Left ventricle myocardium superior (tissue), 1 donor: ENCODE data around the gene NACA. TPM values are rescaled to one million over a fixed set of nuclear protein-coding genes. Genes with fewer than 3 reads are reported as not detected.
"Not testable (repeated sequence)": the region's sequence is repeated elsewhere in the genome, so short reads cannot be mapped to it uniquely, and the experiment has no call there.

ENCODE experiments used
- ATAC-seq: fragments of 200-7000 bp; cut with Tn5 transposase; one replicate; pipeline ENCODE4 v1.9.1; 2020; ENCODE audit warnings: mild to moderate bottlenecking, moderate library complexity
- DNase-seq: peaks from one replicate; pipeline ENCODE4 v3.0.0-alpha.2; 2020
- intact Hi-C: fragments of 100-400 bp; cut with micrococcal nuclease; formaldehyde crosslinking; loops from one replicate; pipeline ENCODE4 v1.11.0; 2022
- long read RNA-seq: library from polyadenylated mRNA; unstranded; transcript quantifications from one replicate; pipeline ENCODE4 v2.0.0, GENCODE V29; 2021
- total RNA-seq: library from RNA; stranded (reverse); fragmentation: NEBNext Ultra II Directional; extraction: Animal tissue kit (Norgen Biotek cat#: 25700); gene quantifications from one replicate; pipeline ENCODE4 v1.2.1, GENCODE V29; 2021
- donor health status: DM: no; HTN: yes; CAD: no; lungs with severe emphysema.

NACA gene
- total RNA-seq: 540 TPM
- long read RNA-seq, transcript NACA-204 (8 exons, 802 nt): minor isoform, 9 of 325 reads
- long read RNA-seq, transcript NACA-202 (8 exons, 1,059 nt): minor isoform, 20 of 325 reads
- long read RNA-seq, transcript NACA-201 (8 exons, 2,690 nt): major isoform, 156 of 325 reads
- long read RNA-seq, partial matches to known transcripts: 136 of 325 reads
- long read RNA-seq, other reads (novel, unspliced or antisense): 4 of 325 reads

- intact Hi-C loops: no loop called here
- peak; percentile 96 for ATAC-seq
- peak; percentile 99 for DNase-seq
Observed at GRCh38 chr12:56724972-56725722, at the start of gene NACA. Gene NACA, minus strand, starts transcription at chr12:56725299. Its CDS starts 778 bp downstream, at chr12:56724521.

GRCh38 chr12:56773113-56773512 lies 48.0 kb upstream of the NACA start:
- ATAC-seq (no peak), DNase-seq (no peak)
- intact Hi-C loops: no loop called here

- DNase-seq: no peak
Observed at GRCh38 chr12:56772625-56773024, 47.5 kb upstream of the NACA start.

GRCh38 chr12:56769868-56770267 lies 44.8 kb upstream of the NACA start:
- ATAC-seq (no peak), DNase-seq (no peak)
- intact Hi-C loops: no loop called here

More at GRCh38 chr12:56772625-56773024, 47.5 kb upstream of the NACA start:
- ATAC-seq: no peak
- intact Hi-C loops: no loop called here

GRCh38 chr12:56768424-56768823 lies 43.3 kb upstream of the NACA start:
- DNase-seq (no peak), ATAC-seq (no peak)
- intact Hi-C loops: no loop called here

- DNase-seq: no peak
- intact Hi-C loops: no loop called here
- peak; percentile 43 for ATAC-seq
Observed at GRCh38 chr12:56766535-56766934, 41.4 kb upstream of the NACA start.

GRCh38 chr12:56763753-56764657 lies 38.9 kb upstream of the NACA start:
- ATAC-seq: no peak
- no peak for DNase-seq
- intact Hi-C loops: no loop called here

GRCh38 chr12:56761812-56762211 lies 36.7 kb upstream of the NACA start:
- intact Hi-C loops: no loop called here
- ATAC-seq (no peak), DNase-seq (no peak)

- intact Hi-C loops: no loop called here
- DNase-seq: no peak
- ATAC-seq: no peak
Observed at GRCh38 chr12:56760460-56760859, 35.4 kb upstream of the NACA start.

- no peak for ATAC-seq
- intact Hi-C loops: loop anchor here (5.0 kb wide), 1 partner anchor 248 kb away; the partner anchor contains the start of gene ZBTB39
- DNase-seq: no peak
Observed at GRCh38 chr12:56759263-56759908, 34.3 kb upstream of the NACA start.

- ATAC-seq (no peak), DNase-seq (no peak)
- intact Hi-C loops: loop anchor here (5.0 kb wide), 1 partner anchor 249 kb away; the partner anchor contains the start of gene ZBTB39
Observed at GRCh38 chr12:56758728-56759262, 33.7 kb upstream of the NACA start.

- not testable (repeated sequence) for DNase-seq, ATAC-seq
- intact Hi-C loops: loop anchor here (5.0 kb wide), 1 partner anchor 249 kb away; the partner anchor contains the start of gene ZBTB39
Observed at GRCh38 chr12:56757971-56758370, 32.9 kb upstream of the NACA start.

- no peak for DNase-seq
- intact Hi-C loops: no loop called here
- no peak for ATAC-seq
Observed at GRCh38 chr12:56753566-56753965, 28.5 kb upstream of the NACA start.

GRCh38 chr12:56751712-56752598 lies 26.9 kb upstream of the NACA start, which contains the start of gene PRIM1:
Gene PRIM1, minus strand, starts transcription at chr12:56752323. Its CDS starts 25 bp downstream, at chr12:56752298.
- intact Hi-C loops: no loop called here
- DNase-seq: peak; percentile 92

GRCh38 chr12:56750596-56750995 lies 25.5 kb upstream of the NACA start:
- DNase-seq, ATAC-seq, intact Hi-C loops: not testable (repeated sequence)

More at GRCh38 chr12:56751712-56752598, 26.9 kb upstream of the NACA start, which contains the start of gene PRIM1:
- peak; percentile 99 for ATAC-seq

GRCh38 chr12:56749853-56750252 lies 24.8 kb upstream of the NACA start:
- no peak for ATAC-seq
- no peak for DNase-seq
- intact Hi-C loops: no loop called here

- ATAC-seq: no peak
- DNase-seq: no peak
- intact Hi-C loops: no loop called here
Observed at GRCh38 chr12:56749359-56749758, 24.3 kb upstream of the NACA start.
